DND-41 (cell line): ENCODE results near the gene SCD.

Experiments
- EZH2 ChIP-seq: IDR thresholded peaks from 3 replicates; pipeline ENCODE4 v1.6.1; 2012; ENCODE audit warnings: borderline replicate concordance, low read depth, mild to moderate bottlenecking, moderate library complexity, low read length, inconsistent platforms; ENCODE audit not compliant: severe bottlenecking
- TF ChIP-seq, protein P1 (sequence below): IDR thresholded peaks from 2 replicates; pipeline ENCODE4 v1.5.1; 2012; ENCODE audit warnings: borderline replicate concordance, low read length, moderate library complexity, mild to moderate bottlenecking; ENCODE audit not compliant: poor library complexity, severe bottlenecking; ENCODE audit errors: extremely low read depth

DNA sequence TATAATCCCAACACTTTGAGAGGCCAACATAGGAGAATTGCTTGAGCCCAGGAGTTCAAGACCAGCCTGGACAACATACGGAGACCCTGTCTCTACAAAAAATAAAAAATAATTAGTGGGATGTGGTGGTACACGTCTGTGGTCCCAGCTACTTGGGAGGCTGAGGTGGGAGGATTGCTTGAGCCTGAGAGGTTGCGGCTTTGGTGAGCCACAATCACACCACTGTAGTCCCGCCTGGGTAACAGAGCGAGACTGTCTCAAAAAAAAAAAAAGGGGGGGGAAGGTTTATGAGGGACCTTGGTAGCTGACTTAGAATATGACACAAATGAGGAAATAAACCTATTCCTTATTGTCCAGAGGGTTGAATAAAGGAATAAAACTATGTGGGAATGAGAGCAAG is 30.8 kb downstream of the SCD start:
- TF ChIP-seq, protein P1, sequence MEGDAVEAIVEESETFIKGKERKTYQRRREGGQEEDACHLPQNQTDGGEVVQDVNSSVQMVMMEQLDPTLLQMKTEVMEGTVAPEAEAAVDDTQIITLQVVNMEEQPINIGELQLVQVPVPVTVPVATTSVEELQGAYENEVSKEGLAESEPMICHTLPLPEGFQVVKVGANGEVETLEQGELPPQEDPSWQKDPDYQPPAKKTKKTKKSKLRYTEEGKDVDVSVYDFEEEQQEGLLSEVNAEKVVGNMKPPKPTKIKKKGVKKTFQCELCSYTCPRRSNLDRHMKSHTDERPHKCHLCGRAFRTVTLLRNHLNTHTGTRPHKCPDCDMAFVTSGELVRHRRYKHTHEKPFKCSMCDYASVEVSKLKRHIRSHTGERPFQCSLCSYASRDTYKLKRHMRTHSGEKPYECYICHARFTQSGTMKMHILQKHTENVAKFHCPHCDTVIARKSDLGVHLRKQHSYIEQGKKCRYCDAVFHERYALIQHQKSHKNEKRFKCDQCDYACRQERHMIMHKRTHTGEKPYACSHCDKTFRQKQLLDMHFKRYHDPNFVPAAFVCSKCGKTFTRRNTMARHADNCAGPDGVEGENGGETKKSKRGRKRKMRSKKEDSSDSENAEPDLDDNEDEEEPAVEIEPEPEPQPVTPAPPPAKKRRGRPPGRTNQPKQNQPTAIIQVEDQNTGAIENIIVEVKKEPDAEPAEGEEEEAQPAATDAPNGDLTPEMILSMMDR, result no peak
- TF ChIP-seq EZH2, result no peak
